GM12878 (cell line): Measurements from ENCODE around the gene NOL4L.

Experiments used
- POLR2A ChIP-seq: IDR thresholded peaks from 2 replicates; pipeline ENCODE4 v1.6.1; 2011; ENCODE audit warnings: low read depth, mild to moderate bottlenecking, low read length
- POLR2AphosphoS5 ChIP-seq: IDR thresholded peaks from 2 replicates; pipeline ENCODE4 v1.6.1; 2011; ENCODE audit warnings: mild to moderate bottlenecking, low read length, inconsistent platforms
- SP1 ChIP-seq: IDR thresholded peaks from one replicate; pipeline ENCODE4 v1.6.1; 2011; ENCODE audit warnings: low read depth, low read length
- TF ChIP-seq, protein P1 (sequence below), 3 experiments: IDR thresholded peaks in 2 of 3; conservative IDR thresholded peaks in 1 of 3; 2 replicates each; pipeline ENCODE4 v1.5.1; 2011; ENCODE audit warnings: low read depth in 3 of 3, low read length in 3 of 3, mild to moderate bottlenecking in 3 of 3, control low read depth in 2 of 3, moderate library complexity in 2 of 3, inconsistent platforms in 1 of 3, mixed read lengths in 1 of 3; ENCODE audit not compliant: control insufficient read depth in 2 of 3, insufficient read depth in 1 of 3; ENCODE audit errors: extremely low read depth in 1 of 3

DNA sequence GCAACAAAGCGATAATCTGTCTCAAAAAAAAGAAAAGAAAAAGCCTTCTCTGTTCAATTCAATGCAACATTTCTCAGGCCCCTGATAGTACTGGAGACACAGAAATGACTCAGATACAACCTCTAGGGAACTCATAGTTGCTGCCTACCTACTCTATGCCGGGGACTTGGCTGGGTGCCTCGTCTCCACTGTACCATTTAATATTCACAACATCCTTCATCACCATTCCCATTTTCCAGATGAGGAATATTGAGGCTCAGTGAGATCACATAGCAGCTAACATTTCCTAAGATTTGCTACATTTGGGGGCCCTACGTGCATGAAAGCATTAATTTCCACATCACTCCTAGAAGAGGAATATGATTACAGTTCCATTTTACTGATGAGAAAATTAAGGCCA, 7.5 kb downstream of the NOL4L start:
- TF ChIP-seq, protein P1, sequence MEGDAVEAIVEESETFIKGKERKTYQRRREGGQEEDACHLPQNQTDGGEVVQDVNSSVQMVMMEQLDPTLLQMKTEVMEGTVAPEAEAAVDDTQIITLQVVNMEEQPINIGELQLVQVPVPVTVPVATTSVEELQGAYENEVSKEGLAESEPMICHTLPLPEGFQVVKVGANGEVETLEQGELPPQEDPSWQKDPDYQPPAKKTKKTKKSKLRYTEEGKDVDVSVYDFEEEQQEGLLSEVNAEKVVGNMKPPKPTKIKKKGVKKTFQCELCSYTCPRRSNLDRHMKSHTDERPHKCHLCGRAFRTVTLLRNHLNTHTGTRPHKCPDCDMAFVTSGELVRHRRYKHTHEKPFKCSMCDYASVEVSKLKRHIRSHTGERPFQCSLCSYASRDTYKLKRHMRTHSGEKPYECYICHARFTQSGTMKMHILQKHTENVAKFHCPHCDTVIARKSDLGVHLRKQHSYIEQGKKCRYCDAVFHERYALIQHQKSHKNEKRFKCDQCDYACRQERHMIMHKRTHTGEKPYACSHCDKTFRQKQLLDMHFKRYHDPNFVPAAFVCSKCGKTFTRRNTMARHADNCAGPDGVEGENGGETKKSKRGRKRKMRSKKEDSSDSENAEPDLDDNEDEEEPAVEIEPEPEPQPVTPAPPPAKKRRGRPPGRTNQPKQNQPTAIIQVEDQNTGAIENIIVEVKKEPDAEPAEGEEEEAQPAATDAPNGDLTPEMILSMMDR (IDR thresholded peaks at IDR 0.05 in 2 of 3, conservative IDR thresholded peaks at IDR 0.05 in 1 of 3; ENCODE audit: control insufficient read depth in 2 of 3, extremely low read depth in 1 of 3, insufficient read depth in 1 of 3, low read depth in 3 of 3, low read length in 3 of 3), result no peak
- no peak for TF ChIP-seq SP1
- no peak for TF ChIP-seq POLR2AphosphoS5
- no peak for TF ChIP-seq POLR2A
